Measurements from ENCODE around the gene MTA3.

The MTA3 gene

GRCh38 chr2:42714686-42715085 is 146.3 kb downstream of the MTA3 start:
- TF ChIP-seq CTCF (conservative IDR thresholded peaks at IDR 0.05; ENCODE audit: control insufficient read depth, insufficient read depth, low read depth, low read length): no peak
- H3K4me3 ChIP-seq (ENCODE audit: control insufficient read depth, low read depth, low read length): no peak overlapping the region
- DNase-seq (ENCODE audit: low read depth): no peak

- H3K4me3 ChIP-seq (ENCODE audit: control insufficient read depth, low read depth, low read length): no peak overlapping the region
- no peak for DNase-seq (ENCODE audit: low read depth)
- TF ChIP-seq CTCF (conservative IDR thresholded peaks at IDR 0.05; ENCODE audit: control insufficient read depth, insufficient read depth, low read depth, low read length): no peak
Observed at GRCh38 chr2:42721898-42722297, 153.5 kb downstream of the MTA3 start.

GRCh38 chr2:42722320-42723190 is 154.1 kb downstream of the MTA3 start:
- TF ChIP-seq CTCF (conservative IDR thresholded peaks at IDR 0.05; ENCODE audit: control insufficient read depth, insufficient read depth, low read depth, low read length): no peak
- no peak overlapping the region for H3K4me3 ChIP-seq (ENCODE audit: control insufficient read depth, low read depth, low read length)
- peak; percentile 86 for DNase-seq (ENCODE audit: low read depth)

GRCh38 chr2:42723465-42723864 is 155.0 kb downstream of the MTA3 start:
- no peak for DNase-seq (ENCODE audit: low read depth)
- TF ChIP-seq CTCF (conservative IDR thresholded peaks at IDR 0.05; ENCODE audit: control insufficient read depth, insufficient read depth, low read depth, low read length): no peak
- H3K4me3 ChIP-seq (ENCODE audit: control insufficient read depth, low read depth, low read length): no peak overlapping the region

GRCh38 chr2:42724886-42725285 is 156.5 kb downstream of the MTA3 start:
- no peak overlapping the region for H3K4me3 ChIP-seq (ENCODE audit: control insufficient read depth, low read depth, low read length)
- TF ChIP-seq CTCF (conservative IDR thresholded peaks at IDR 0.05; ENCODE audit: control insufficient read depth, insufficient read depth, low read depth, low read length): no peak
- no peak for DNase-seq (ENCODE audit: low read depth)

- no peak for DNase-seq (ENCODE audit: low read depth)
- H3K4me3 ChIP-seq (ENCODE audit: control insufficient read depth, low read depth, low read length): no peak overlapping the region
- TF ChIP-seq CTCF (conservative IDR thresholded peaks at IDR 0.05; ENCODE audit: control insufficient read depth, insufficient read depth, low read depth, low read length): no peak
Observed at GRCh38 chr2:42725657-42726056, 157.2 kb downstream of the MTA3 start.
